SK-N-MC (cell line): ENCODE results near the gene PHLDB2.

ENCODE experiments used
- EZH2 ChIP-seq: fragments of 200-600 bp; sonication (generic); IDR thresholded peaks from one replicate; pipeline ENCODE4 v1.6.1; 2017; ENCODE audit warnings: antibody characterized with exemption
- POLR2AphosphoS5 ChIP-seq: IDR thresholded peaks from 2 replicates; pipeline ENCODE4 v1.6.1; 2012; ENCODE audit warnings: mild to moderate bottlenecking, low read depth, low read length, borderline replicate concordance

GRCh38 chr3:111890051-111890580 lies 31.1 kb downstream of the PHLDB2 start:
- TF ChIP-seq POLR2AphosphoS5, result no peak
- no peak for TF ChIP-seq EZH2
